Measurements from ENCODE around the gene MCU.

The MCU gene

DNA sequence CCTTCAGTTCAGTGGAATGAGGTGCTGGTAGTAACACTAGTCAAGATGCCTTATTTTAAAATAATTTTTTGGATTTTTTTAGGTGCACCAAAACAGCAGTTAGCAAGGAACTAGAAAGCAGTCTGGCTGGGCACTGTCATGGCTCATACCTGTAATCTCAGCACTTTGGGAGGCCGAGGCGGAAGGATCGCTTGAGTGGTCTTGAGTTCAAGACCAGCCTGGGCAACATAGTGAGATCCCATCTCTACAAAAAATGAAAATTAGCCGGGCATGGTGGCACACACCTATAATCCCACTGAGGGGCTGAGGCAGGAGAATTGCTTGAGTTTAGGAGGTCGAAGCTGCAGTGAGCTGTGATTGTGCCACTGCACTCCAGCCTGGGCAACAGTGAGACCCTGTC, 236.9 kb downstream of the MCU start:
- TF ChIP-seq SIN3A (IDR thresholded peaks at IDR 0.05; ENCODE audit: borderline replicate concordance, insufficient read depth, low read length): no peak
- TF ChIP-seq FOXP2 (optimal IDR thresholded peaks at IDR 0.05; ENCODE audit: borderline replicate concordance, extremely low read depth, extremely low read length, insufficient read depth): no peak
- TF ChIP-seq POLR2AphosphoS5 (IDR thresholded peaks at IDR 0.05; ENCODE audit: low read depth, low read length): no peak
- TF ChIP-seq TAF1 (IDR thresholded peaks at IDR 0.05; ENCODE audit: borderline replicate concordance, insufficient read depth, low read length): no peak
- TF ChIP-seq, protein P1, sequence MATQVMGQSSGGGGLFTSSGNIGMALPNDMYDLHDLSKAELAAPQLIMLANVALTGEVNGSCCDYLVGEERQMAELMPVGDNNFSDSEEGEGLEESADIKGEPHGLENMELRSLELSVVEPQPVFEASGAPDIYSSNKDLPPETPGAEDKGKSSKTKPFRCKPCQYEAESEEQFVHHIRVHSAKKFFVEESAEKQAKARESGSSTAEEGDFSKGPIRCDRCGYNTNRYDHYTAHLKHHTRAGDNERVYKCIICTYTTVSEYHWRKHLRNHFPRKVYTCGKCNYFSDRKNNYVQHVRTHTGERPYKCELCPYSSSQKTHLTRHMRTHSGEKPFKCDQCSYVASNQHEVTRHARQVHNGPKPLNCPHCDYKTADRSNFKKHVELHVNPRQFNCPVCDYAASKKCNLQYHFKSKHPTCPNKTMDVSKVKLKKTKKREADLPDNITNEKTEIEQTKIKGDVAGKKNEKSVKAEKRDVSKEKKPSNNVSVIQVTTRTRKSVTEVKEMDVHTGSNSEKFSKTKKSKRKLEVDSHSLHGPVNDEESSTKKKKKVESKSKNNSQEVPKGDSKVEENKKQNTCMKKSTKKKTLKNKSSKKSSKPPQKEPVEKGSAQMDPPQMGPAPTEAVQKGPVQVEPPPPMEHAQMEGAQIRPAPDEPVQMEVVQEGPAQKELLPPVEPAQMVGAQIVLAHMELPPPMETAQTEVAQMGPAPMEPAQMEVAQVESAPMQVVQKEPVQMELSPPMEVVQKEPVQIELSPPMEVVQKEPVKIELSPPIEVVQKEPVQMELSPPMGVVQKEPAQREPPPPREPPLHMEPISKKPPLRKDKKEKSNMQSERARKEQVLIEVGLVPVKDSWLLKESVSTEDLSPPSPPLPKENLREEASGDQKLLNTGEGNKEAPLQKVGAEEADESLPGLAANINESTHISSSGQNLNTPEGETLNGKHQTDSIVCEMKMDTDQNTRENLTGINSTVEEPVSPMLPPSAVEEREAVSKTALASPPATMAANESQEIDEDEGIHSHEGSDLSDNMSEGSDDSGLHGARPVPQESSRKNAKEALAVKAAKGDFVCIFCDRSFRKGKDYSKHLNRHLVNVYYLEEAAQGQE (IDR thresholded peaks at IDR 0.05; ENCODE audit: insufficient read depth in 1 of 2, low read depth in 2 of 2, low read length in 2 of 2): no peak

DNA sequence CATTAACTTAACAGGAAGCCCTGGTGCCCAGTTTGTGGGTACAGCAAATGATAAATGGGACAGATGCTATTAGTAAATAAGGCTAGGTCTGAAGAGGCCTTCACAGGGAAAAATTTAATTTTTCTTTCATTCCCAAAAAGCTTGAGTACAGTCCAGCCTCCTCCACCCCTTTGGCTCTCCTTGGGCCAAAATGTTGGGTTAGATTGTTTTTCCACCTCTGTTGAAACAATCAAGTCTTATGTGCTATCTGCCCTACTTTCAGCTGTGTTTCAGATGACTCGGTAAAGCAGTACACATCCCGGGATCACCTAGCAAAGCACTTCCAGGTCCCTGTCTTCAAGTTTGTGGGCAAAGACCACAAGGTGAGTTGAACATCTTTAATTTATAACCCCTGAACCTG, 238.3 kb downstream of the MCU start:
- TF ChIP-seq, protein P1 (IDR thresholded peaks at IDR 0.05; ENCODE audit: insufficient read depth in 1 of 2, low read depth in 2 of 2, low read length in 2 of 2): no peak
- TF ChIP-seq FOXP2 (optimal IDR thresholded peaks at IDR 0.05; ENCODE audit: borderline replicate concordance, extremely low read depth, extremely low read length, insufficient read depth) (no peak), SIN3A (IDR thresholded peaks at IDR 0.05; ENCODE audit: borderline replicate concordance, insufficient read depth, low read length) (no peak), POLR2AphosphoS5 (IDR thresholded peaks at IDR 0.05; ENCODE audit: low read depth, low read length) (no peak), TAF1 (IDR thresholded peaks at IDR 0.05; ENCODE audit: borderline replicate concordance, insufficient read depth, low read length) (no peak)

DNA sequence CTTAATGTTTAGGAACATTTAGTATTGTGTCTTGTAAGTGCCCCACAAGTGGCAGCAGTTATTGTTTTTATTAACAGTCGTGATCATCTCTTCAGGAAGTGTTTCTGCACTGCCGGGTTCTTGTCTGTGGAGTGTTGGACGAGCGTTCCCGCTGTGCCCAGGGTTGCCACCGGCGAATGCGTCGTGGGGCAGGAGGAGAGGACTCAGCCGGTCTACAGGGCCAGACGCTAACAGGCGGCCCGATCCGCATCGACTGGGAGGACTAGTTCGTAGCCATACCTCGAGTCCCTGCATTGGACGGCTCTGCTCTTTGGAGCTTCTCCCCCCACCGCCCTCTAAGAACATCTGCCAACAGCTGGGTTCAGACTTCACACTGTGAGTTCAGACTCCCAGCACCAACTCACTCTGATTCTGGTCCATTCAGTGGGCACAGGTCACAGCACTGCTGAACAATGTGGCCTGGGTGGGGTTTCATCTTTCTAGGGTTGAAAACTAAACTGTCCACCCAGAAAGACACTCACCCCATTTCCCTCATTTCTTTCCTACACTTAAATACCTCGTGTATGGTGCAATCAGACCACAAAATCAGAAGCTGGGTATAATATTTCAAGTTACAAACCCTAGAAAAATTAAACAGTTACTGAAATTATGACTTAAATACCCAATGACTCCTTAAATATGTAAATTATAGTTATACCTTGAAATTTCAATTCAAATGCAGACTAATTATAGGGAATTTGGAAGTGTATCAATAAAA, 240.5 kb downstream of the MCU start:
- TF ChIP-seq FOXP2 (optimal IDR thresholded peaks at IDR 0.05; ENCODE audit: borderline replicate concordance, extremely low read depth, extremely low read length, insufficient read depth) (no peak), POLR2AphosphoS5 (IDR thresholded peaks at IDR 0.05; ENCODE audit: low read depth, low read length) (no peak), SIN3A (IDR thresholded peaks at IDR 0.05; ENCODE audit: borderline replicate concordance, insufficient read depth, low read length) (no peak), TAF1 (IDR thresholded peaks at IDR 0.05; ENCODE audit: borderline replicate concordance, insufficient read depth, low read length) (no peak)
- TF ChIP-seq, protein P1 (IDR thresholded peaks at IDR 0.05; ENCODE audit: insufficient read depth in 1 of 2, low read depth in 2 of 2, low read length in 2 of 2): no peak

DNA sequence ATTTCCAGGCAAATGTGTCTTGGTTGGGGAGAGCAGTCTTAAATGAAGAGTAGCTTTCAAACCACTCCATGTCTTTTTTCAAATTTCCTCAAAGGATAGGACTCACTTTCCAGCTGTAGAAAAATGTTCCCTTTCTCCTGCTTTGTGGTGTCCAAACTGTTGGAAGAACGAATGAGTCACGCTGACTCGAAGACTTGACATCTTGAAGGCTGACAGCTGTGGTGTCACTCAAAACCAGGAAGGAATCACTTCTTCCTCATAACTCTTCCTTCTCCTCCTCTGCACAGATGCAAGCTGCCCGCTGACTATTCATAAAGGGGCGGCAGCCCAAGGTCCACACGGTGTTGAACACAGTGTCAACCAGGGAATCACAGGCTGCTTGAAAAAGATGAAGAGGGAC, 243.4 kb downstream of the MCU start:
- TF ChIP-seq TAF1 (IDR thresholded peaks at IDR 0.05; ENCODE audit: borderline replicate concordance, insufficient read depth, low read length) (no peak), SIN3A (IDR thresholded peaks at IDR 0.05; ENCODE audit: borderline replicate concordance, insufficient read depth, low read length) (no peak), FOXP2 (optimal IDR thresholded peaks at IDR 0.05; ENCODE audit: borderline replicate concordance, extremely low read depth, extremely low read length, insufficient read depth) (no peak), POLR2AphosphoS5 (IDR thresholded peaks at IDR 0.05; ENCODE audit: low read depth, low read length) (no peak)
- TF ChIP-seq, protein P1 (IDR thresholded peaks at IDR 0.05; ENCODE audit: insufficient read depth in 1 of 2, low read depth in 2 of 2, low read length in 2 of 2): no peak

Measured in PFSK-1 (cell line).